Lung (tissue), 12 donors: Measurements from ENCODE around the gene MEX3D. TPM values are rescaled to one million over a fixed set of nuclear protein-coding genes. Genes with fewer than 3 reads are reported as not detected.

Source experiments
- ATAC-seq: fragments of 200-7000 bp; cut with Tn5 transposase; one replicate; pipeline ENCODE4 v1.9.1; 2020; ENCODE audit warnings: moderate number of reproducible peaks; ENCODE audit not compliant: insufficient read depth, low FRiP score
- DNase-seq, 3 donors: peaks; one replicate each; pipeline ENCODE4 v3.0.0-alpha.2; 2013 to 2017
- H3K27ac ChIP-seq, 2 donors: one replicate each; pipeline ENCODE4 v1.5.1; 2013; ENCODE audit warnings: mild to moderate bottlenecking in 2 of 2, moderate library complexity in 2 of 2, control low read depth in 1 of 2, inconsistent platforms in 1 of 2, low read depth in 1 of 2, low read length in 1 of 2
- H3K27me3 ChIP-seq, 3 donors: one replicate each; pipeline ENCODE4 v1.5.1; 2013; ENCODE audit warnings: low read length in 2 of 3; ENCODE audit not compliant: control insufficient read depth in 3 of 3, insufficient read depth in 3 of 3
- H3K36me3 ChIP-seq, 4 donors: one replicate each; pipeline ENCODE4 v1.5.1; 2013; ENCODE audit warnings: low read length in 4 of 4, mild to moderate bottlenecking in 1 of 4, moderate library complexity in 1 of 4; ENCODE audit not compliant: control insufficient read depth in 4 of 4, insufficient read depth in 4 of 4
- H3K4me1 ChIP-seq, 5 donors: one replicate each; pipeline ENCODE4 v1.5.1; 2013; ENCODE audit warnings: low read length in 5 of 5, mild to moderate bottlenecking in 2 of 5, moderate library complexity in 1 of 5; ENCODE audit not compliant: control insufficient read depth in 5 of 5, insufficient read depth in 5 of 5
- H3K4me3 ChIP-seq: one replicate; pipeline ENCODE4 v1.5.1; 2013; ENCODE audit warnings: mild to moderate bottlenecking, control low read depth, moderate library complexity
- H3K9ac ChIP-seq, 2 donors: one replicate each; pipeline ENCODE4 v1.5.1; 2013; ENCODE audit warnings: low read length in 2 of 2, control low read depth in 1 of 2; ENCODE audit not compliant: insufficient read depth in 1 of 2
- H3K9me3 ChIP-seq, 4 donors: one replicate each; pipeline ENCODE4 v1.5.1; 2013; ENCODE audit warnings: low read length in 3 of 4, mild to moderate bottlenecking in 1 of 4, moderate library complexity in 1 of 4; ENCODE audit not compliant: control insufficient read depth in 4 of 4, insufficient read depth in 3 of 4
- CTCF ChIP-seq: IDR thresholded peaks from 2 replicates; pipeline ENCODE4 v1.5.1; 2012; ENCODE audit warnings: mild to moderate bottlenecking; ENCODE audit errors: control extremely low read depth, extremely low read depth
- WGBS, 2 donors: extraction: QIAGEN DNeasy Blood & Tissue Kit; methylation state at CpG; one replicate each; pipeline ENCODE4 v1.1.7; 2013; 5-methylcytosine and 5-hydroxymethylcytosine counted together
- polyA plus RNA-seq, 2 donors: library from polyadenylated mRNA; stranded (reverse); fragments of 200-250 nt; gene quantifications; one replicate each; pipeline ENCODE4 v1.2.1, GENCODE V29; 2013
- total RNA-seq, 2 donors: library from RNA; depleted of rRNA in 1 of 2; stranded (reverse); fragments of >200 nt in 1 of 2; gene quantifications; one replicate each; pipeline ENCODE4 v1.2.1, GENCODE V29; 2014 to 2021
- donor health status: control.
- donor health status: control.
- donor health status: Bipolar disorder and iron deficiency.
- donor health status: healthy.
- donor health status: DM: yes; HTN: yes; CAD: no.

Gene MEX3D
- total and polyA plus RNA-seq, 4 donors = 4.8 to 33.9 (median 19.8) TPM

GRCh38 chr19:1516395-1516753, 51.8 kb downstream of the MEX3D start:
- Histone ChIP-seq H3K4me3 (no peak overlapping the region), H3K27ac (no peak overlapping the region), H3K36me3 (no peaks in the 10 kb centered on the region), H3K4me1 (no peaks in the 10 kb centered on the region), H3K9ac (no peak overlapping the region), H3K27me3 (peaks cover 0 to 33% (median 10%) of the 10 kb centered on the region in 3 donors), H3K9me3 (peaks cover 0 to 3% (median 0%) of the 10 kb centered on the region in 4 donors)
- no peak for ATAC-seq
- no peak for TF ChIP-seq CTCF
- DNase-seq = no peak
- WGBS, 2 donors = 68 to 71% methylated on average over 8 of the region's 8 CpGs

GRCh38 chr19:1514986-1515721, 53.0 kb downstream of the MEX3D start:
- Histone ChIP-seq H3K27ac (no peak overlapping the region), H3K9ac (no peak overlapping the region), H3K4me1 (no peaks in the 10 kb centered on the region), H3K27me3 (peaks cover 0 to 41% (median 17%) of the 10 kb centered on the region in 3 donors), H3K9me3 (peaks cover 0 to 3% (median 0%) of the 10 kb centered on the region in 4 donors), H3K4me3 (no peak overlapping the region), H3K36me3 (no peaks in the 10 kb centered on the region)
- 62 to 64% methylated on average over 14 of the region's 14 CpGs for WGBS, 2 donors
- no peak for DNase-seq
- no peak for TF ChIP-seq CTCF
- no peak for ATAC-seq

DNA sequence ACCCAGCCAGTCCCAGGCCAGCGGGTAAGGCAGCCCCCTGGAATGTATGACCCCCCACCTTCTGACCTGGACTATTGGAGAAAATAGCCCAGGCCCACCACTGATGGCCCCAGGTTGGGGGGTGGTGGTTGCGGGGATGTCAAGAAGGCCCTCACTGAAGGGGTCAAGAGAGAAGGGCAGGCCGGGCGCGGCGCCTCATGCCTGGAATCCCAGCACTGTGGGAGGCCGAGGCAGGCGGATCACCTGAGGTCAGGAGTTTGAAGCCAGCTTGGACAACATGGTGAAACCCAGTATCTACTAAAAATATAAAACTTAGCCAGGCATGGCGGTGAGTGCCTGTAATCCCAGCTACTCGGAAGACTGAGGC, 53.8 kb downstream of the MEX3D start:
- WGBS, 2 donors = 53 to 70% methylated on average over 10 of the region's 10 CpGs
- no peaks in the 10 kb centered on the region for H3K36me3 ChIP-seq
- H3K4me3 ChIP-seq = no peak overlapping the region
- no peaks in the 10 kb centered on the region for H3K4me1 ChIP-seq
- peaks cover 0 to 44% (median 21%) of the 10 kb centered on the region in 3 donors for H3K27me3 ChIP-seq
- no peak overlapping the region for H3K27ac ChIP-seq
- TF ChIP-seq CTCF = no peak
- H3K9ac ChIP-seq = no peak overlapping the region
- no peak for DNase-seq
- no peak for ATAC-seq
- peaks cover 0 to 3% (median 0%) of the 10 kb centered on the region in 4 donors for H3K9me3 ChIP-seq
